ENCODE data around the gene SIX1. TPM values are rescaled to one million over a fixed set of nuclear protein-coding genes. Genes with fewer than 3 reads are reported as not detected.

Gene SIX1
- total RNA-seq, 6 donors from 2014 or later = 0.17 to 8.9 (median 1.8) TPM

GRCh38 chr14:60645126-60645741, 4.0 kb downstream of the SIX1 start:
- Histone ChIP-seq H3K4me3 (no peak overlapping the region), H3K9me3 (no peaks in the 10 kb centered on the region), H3K27ac (no peak overlapping the region), H3K27me3 (peaks cover 6 to 86% (median 58%) of the 10 kb centered on the region in 4 donors), H3K36me3 (no peaks in the 10 kb centered on the region), H3K4me1 (peaks cover 40 to 52% (median 43%) of the 10 kb centered on the region in 4 donors)
- DNase-seq (no peak), ATAC-seq (ENCODE audit: low FRiP score in 2 of 2) (no peak)
- 50 to 57% methylated on average over 2 of the region's 2 CpGs for WGBS, 2 donors
- TF ChIP-seq CTCF (IDR thresholded peaks at IDR 0.05) = no peak
- no peak for TF ChIP-seq POLR2A (IDR thresholded peaks at IDR 0.05)
- TF ChIP-seq EP300 (IDR thresholded peaks at IDR 0.05) = no peak
- no peak for TF ChIP-seq POLR2AphosphoS5 (IDR thresholded peaks at IDR 0.05)

GRCh38 chr14:60644666-60645065, 4.6 kb downstream of the SIX1 start:
- no peaks in the 10 kb centered on the region for H3K9me3 ChIP-seq
- ATAC-seq (ENCODE audit: low FRiP score in 2 of 2) = no peak
- no peak overlapping the region for H3K27ac ChIP-seq
- DNase-seq = no peak
- TF ChIP-seq POLR2A (IDR thresholded peaks at IDR 0.05) = no peak
- no peak for TF ChIP-seq EP300 (IDR thresholded peaks at IDR 0.05)
- no peak for TF ChIP-seq CTCF (IDR thresholded peaks at IDR 0.05)
- TF ChIP-seq POLR2AphosphoS5 (IDR thresholded peaks at IDR 0.05) = no peak
- peaks cover 34 to 46% (median 38%) of the 10 kb centered on the region in 4 donors for H3K4me1 ChIP-seq
- no peaks in the 10 kb centered on the region for H3K36me3 ChIP-seq
- 60 to 70% methylated on average over 1 of the region's 1 CpG for WGBS, 2 donors
- H3K27me3 ChIP-seq = peaks cover 6 to 86% (median 54%) of the 10 kb centered on the region in 4 donors
- H3K4me3 ChIP-seq = no peak overlapping the region

- DNase-seq = no peak
- Histone ChIP-seq H3K36me3 (no peaks in the 10 kb centered on the region), H3K4me1 (peaks cover 26 to 37% (median 28%) of the 10 kb centered on the region in 4 donors), H3K9me3 (no peaks in the 10 kb centered on the region), H3K27ac (no peak overlapping the region), H3K27me3 (peaks cover 6 to 79% (median 45%) of the 10 kb centered on the region in 4 donors), H3K4me3 (no peak overlapping the region)
- WGBS, 2 donors = 19 to 22% methylated on average over 28 to 29 of the region's 29 CpGs
- no peak for ATAC-seq (ENCODE audit: low FRiP score in 2 of 2)
- no peak for TF ChIP-seq POLR2AphosphoS5 (IDR thresholded peaks at IDR 0.05)
- no peak for TF ChIP-seq EP300 (IDR thresholded peaks at IDR 0.05)
- no peak for TF ChIP-seq POLR2A (IDR thresholded peaks at IDR 0.05)
- TF ChIP-seq CTCF (IDR thresholded peaks at IDR 0.05) = no peak
Measured at GRCh38 chr14:60643463-60644314, 5.6 kb downstream of the SIX1 start.

- H3K4me3 ChIP-seq = no peak overlapping the region
- H3K4me1 ChIP-seq = peaks cover 20 to 31% (median 23%) of the 10 kb centered on the region in 4 donors
- H3K27me3 ChIP-seq = peaks cover 6 to 79% (median 42%) of the 10 kb centered on the region in 4 donors
- 14 to 15% methylated on average over 10 to 16 of the region's 16 CpGs for WGBS, 2 donors
- H3K36me3 ChIP-seq = no peaks in the 10 kb centered on the region
- H3K27ac ChIP-seq = no peak overlapping the region
- TF ChIP-seq CTCF (IDR thresholded peaks at IDR 0.05) = no peak
- no peak for TF ChIP-seq POLR2AphosphoS5 (IDR thresholded peaks at IDR 0.05)
- TF ChIP-seq POLR2A (IDR thresholded peaks at IDR 0.05) = no peak
- TF ChIP-seq EP300 (IDR thresholded peaks at IDR 0.05) = no peak
- no peaks in the 10 kb centered on the region for H3K9me3 ChIP-seq
- ATAC-seq (ENCODE audit: low FRiP score in 2 of 2) (no peak), DNase-seq (no peak)
Measured at GRCh38 chr14:60643141-60643462, 6.2 kb downstream of the SIX1 start.
